Pulmonary artery endothelial cell (primary cell): ENCODE results near the gene ABI3. TPM values are rescaled to one million over a fixed set of nuclear protein-coding genes. Genes with fewer than 3 reads are reported as not detected.

Experiments
- DNase-seq: peaks from one replicate; pipeline ENCODE4 v3.0.0-alpha.2; 2011; ENCODE audit warnings: low read depth, low spot score
- total RNA-seq: library from RNA; depleted of rRNA; stranded (reverse); fragments of >200 nt; gene quantifications from 2 replicates; pipeline ENCODE4 v1.2.3, GENCODE V29; 2014

ABI3 gene
- total RNA-seq, 1 donor from 2014 or later = 21.7 TPM

DNA sequence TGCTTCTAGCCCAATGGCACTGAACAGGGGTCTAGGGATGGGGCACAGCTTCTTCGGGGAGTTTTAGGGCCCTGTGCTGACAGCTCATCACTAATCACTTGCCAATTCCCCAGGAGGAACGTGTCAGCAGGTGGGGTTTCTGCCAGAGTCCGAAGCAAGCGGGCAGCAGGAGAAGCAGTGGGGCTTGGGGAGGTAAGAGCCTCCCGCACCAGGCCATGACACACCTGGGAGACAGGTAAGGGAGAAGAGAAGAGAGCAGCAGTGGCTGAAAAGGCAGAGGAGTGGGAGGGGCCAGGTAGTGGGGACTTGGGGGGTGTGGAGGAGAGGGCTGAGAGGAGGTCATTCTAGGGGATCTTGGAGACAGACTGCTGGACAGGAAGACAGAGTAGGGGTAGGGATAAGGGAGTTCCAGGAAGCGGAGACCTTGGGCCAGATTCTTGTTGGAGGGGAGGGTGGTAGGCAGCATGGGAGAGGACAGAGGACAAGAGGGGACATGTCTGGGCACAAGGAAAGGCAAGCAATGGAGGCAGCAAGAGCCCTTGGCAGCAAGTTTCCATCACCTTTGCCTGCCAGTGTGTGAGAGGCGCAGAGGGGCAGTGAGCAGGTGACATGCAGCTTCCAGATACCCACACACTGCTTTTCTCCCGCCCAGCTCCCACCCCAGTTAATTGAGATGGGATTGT lies 15.2 kb downstream of the ABI3 start:
- no peak for DNase-seq

- DNase-seq = no peak
Observed at GRCh38 chr17:49226771-49227435, 16.4 kb downstream of the ABI3 start.

- peak; percentile 30 for DNase-seq
Observed at GRCh38 chr17:49227436-49228261, 17.1 kb downstream of the ABI3 start.

- no peak for DNase-seq
Observed at GRCh38 chr17:49229076-49229804, 18.7 kb downstream of the ABI3 start.

- no peak for DNase-seq
Observed at GRCh38 chr17:49229805-49230600, 19.5 kb downstream of the ABI3 start.

DNA sequence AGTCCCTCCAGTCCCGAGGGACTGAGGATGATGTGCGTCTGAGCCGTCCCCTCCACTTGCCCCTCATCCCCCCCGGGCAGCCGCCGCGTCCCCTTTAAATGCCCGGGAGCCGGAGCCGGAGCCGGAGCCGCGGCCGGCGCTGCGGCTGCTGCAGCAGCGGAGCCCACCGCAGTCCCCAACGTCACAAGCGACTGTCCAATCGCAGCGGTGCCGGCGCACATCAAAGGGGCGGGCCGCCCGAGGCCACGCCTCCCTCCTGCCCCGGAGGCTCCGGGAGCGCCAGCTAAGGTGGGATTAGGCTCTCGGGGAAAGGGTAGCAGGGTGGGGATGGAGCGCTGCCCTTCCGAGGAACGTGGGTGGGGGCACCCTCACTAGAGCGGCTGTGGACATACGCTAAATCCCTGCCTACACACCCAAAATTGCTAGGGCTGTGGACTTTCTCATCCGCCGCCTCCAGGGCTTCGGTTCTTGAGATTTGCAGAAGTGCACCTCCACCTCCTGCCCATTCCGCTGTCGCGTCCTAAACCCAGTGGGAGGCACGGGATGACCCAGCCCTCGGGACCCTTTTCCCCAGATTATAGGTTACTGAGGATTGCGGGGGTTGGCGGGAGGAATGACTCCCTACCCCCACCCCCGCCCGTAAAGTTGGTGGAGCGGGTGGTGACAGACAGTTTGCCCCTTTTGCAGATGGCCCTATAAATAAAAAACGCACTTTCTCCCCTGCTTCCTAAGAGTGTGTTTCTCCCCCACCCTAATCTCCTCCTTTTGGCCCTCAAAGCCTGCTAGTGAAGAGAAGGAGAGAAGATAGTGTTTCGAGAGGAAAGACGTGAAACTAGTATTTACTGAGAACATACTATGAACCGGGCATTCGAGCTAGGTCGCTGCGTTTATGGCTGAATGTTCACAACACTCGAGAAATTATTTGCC lies 20.4 kb downstream of the ABI3 start, which contains the start of gene PHOSPHO1:
PHOSPHO1 (minus strand) TSS at position 152 of the 927 bp plus-strand sequence. CDS start 4,096 bp downstream, outside the sequence.
- peak; percentile 37 for DNase-seq

- no peak for DNase-seq
Observed at GRCh38 chr17:49231563-49231894, 21.0 kb downstream of the ABI3 start.

- no peak for DNase-seq
Observed at GRCh38 chr17:49234509-49235080, 24.1 kb downstream of the ABI3 start.

GRCh38 chr17:49235896-49236295 lies 25.4 kb downstream of the ABI3 start:
- DNase-seq = no peak

DNA sequence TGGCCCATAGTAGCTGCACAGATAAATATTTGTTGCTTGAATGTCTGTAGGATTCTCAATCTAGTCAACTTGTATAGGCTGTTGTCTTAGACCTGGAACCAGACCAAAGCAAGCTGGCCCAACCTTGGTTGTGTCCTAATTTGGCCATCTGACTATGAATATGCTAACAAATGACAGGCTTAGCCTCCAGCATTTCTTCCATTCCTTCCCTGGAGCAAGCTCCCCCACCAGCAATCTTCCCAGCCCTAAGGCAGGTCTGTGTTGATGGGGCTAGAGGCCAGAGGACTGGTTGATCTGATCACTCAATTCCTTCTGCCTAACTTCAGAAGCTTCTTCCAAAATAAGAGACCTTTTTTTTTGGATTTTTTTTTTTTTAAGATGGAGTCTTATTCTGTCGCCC lies 29.5 kb downstream of the ABI3 start:
- no peak for DNase-seq

- DNase-seq = no peak
Observed at GRCh38 chr17:49240619-49241018, 30.1 kb downstream of the ABI3 start.

- no peak for DNase-seq
Observed at GRCh38 chr17:49241040-49241439, 30.5 kb downstream of the ABI3 start.

GRCh38 chr17:49241692-49242397 lies 31.3 kb downstream of the ABI3 start:
- DNase-seq = no peak

- DNase-seq = no peak
Observed at GRCh38 chr17:49242813-49243212, 32.3 kb downstream of the ABI3 start.

GRCh38 chr17:49244839-49245238 lies 34.3 kb downstream of the ABI3 start:
- DNase-seq = no peak

DNA sequence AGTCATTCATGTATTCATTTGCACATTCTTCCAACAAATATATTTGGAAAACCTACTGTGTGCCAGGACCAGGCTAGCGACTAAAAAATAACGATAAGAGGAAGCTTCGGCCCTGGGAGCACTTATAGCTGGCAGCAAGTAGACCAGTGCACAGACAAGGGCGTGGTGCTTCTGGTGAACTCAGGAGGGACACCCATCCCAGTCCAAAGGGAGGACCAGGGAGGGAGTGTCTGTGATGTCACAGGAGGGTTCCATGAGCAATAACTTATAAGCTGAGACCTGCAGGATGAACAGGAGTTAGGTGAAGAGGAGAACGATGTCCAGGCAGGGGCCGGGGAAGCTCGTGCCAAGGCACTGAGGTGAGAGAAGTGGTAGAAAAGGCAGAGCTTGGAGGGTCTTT lies 37.4 kb downstream of the ABI3 start:
- DNase-seq = no peak

DNA sequence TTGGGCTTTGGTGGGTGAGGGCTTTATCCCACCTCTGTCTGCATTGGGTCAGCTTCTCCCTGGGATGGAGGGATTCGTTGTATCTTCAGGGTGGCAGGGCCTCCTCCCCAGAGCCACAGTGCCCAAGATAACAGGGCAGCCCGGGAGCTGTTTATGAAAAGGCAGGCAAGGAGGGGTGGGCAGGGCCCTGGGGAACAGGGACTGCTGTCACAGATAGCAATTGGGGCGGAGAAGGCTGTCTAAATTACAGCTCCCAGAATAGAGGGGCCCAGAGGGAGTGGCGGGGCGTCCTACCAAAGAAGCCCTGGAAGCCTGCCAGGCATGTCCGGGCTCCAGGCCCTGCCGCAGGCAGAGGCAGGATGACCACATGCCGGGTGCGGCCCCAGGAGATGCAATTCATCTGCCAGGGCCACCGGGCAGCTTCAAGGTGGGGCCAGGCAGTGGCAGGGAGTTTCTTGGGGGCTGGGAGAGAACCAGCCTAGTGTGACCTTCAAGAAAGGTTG lies 38.8 kb downstream of the ABI3 start:
- no peak for DNase-seq

DNA sequence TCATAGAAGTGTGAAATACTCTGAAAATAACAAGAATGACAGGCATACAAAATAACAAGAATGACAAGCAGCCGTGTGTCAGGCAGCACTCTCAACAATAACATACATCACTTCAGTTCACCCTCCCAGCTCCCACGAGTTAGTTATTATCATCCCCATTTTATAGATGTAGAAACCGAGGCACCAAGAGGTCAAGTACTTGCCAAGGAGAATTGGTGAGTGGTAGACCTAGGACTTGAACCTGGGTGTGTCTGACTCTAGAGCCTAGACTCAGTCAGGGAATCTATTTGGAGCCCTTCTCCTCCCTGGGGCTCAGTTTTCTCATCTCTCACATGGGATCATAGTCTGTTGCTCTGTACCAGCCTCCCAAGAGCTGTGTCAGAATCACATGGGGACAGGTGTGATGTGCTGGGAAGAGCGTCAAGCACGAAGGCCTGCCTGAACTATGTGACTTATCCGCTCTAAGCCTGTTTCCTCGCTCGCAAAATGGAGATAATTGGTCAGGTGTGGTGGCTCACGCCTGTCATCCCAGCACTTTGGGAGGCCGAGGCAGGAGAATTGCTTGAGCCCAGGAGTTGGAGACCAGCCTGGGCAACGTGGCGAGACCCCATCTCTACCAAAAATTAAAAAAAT lies 39.5 kb downstream of the ABI3 start:
- no peak for DNase-seq
